H9 (cell line): ENCODE measurements around the gene ADCY1. TPM values are rescaled to one million over a fixed set of nuclear protein-coding genes. Genes with fewer than 3 reads are reported as not detected.

Source experiments
- DNase-seq: peaks from one replicate; pipeline ENCODE4 v3.0.0-alpha.2; 2017
- H2AFZ ChIP-seq: one replicate; pipeline ENCODE4 v1.6.1; 2013; ENCODE audit warnings: mild to moderate bottlenecking, low read length, control low read depth, moderate library complexity
- H2AK5ac ChIP-seq: 2 replicates; pipeline ENCODE4 v1.6.1; 2013; ENCODE audit warnings: low read length, control low read depth, mixed read lengths; ENCODE audit not compliant: insufficient read length
- H2BK120ac ChIP-seq: one replicate; pipeline ENCODE4 v1.6.1; 2013; ENCODE audit warnings: low read depth, mild to moderate bottlenecking, low read length, control low read depth, inconsistent platforms; ENCODE audit not compliant: poor library complexity, severe bottlenecking
- H2BK12ac ChIP-seq: 2 replicates; pipeline ENCODE4 v1.6.1; 2013; ENCODE audit warnings: low read length, control low read depth, mixed read lengths, low read depth; ENCODE audit not compliant: insufficient read length
- H2BK15ac ChIP-seq: 2 replicates; pipeline ENCODE4 v1.6.1; 2013; ENCODE audit warnings: low read depth, low read length, control low read depth
- H2BK20ac ChIP-seq: one replicate; pipeline ENCODE4 v1.6.1; 2013; ENCODE audit warnings: low read depth, mild to moderate bottlenecking, low read length, control low read depth, inconsistent platforms; ENCODE audit not compliant: poor library complexity, severe bottlenecking
- H2BK5ac ChIP-seq: 2 replicates; pipeline ENCODE4 v1.6.1; 2013; ENCODE audit warnings: low read length, control low read depth, mixed read lengths; ENCODE audit not compliant: insufficient read length
- H3K14ac ChIP-seq: 2 replicates; pipeline ENCODE4 v1.6.1; 2013; ENCODE audit warnings: low read length, control low read depth; ENCODE audit not compliant: insufficient read depth
- H3K18ac ChIP-seq: 2 replicates; pipeline ENCODE4 v1.6.1; 2013; ENCODE audit warnings: low read depth, mild to moderate bottlenecking, mixed read lengths, low read length, control low read depth; ENCODE audit not compliant: insufficient read length
- H3K23ac ChIP-seq: 2 replicates; pipeline ENCODE4 v1.6.1; 2013; ENCODE audit warnings: low read length, control low read depth, mixed read lengths, low read depth; ENCODE audit not compliant: insufficient read length
- H3K23me2 ChIP-seq: 2 replicates; pipeline ENCODE4 v1.6.1; 2013; ENCODE audit warnings: low read depth, mild to moderate bottlenecking, mixed read lengths, low read length, control low read depth; ENCODE audit not compliant: insufficient read length, poor library complexity, severe bottlenecking
- H3K27ac ChIP-seq: 2 replicates; pipeline ENCODE4 v1.5.1; 2013; ENCODE audit warnings: low read length, control low read depth, mixed read lengths, low read depth; ENCODE audit not compliant: insufficient read length
- H3K27me3 ChIP-seq: 2 replicates; pipeline ENCODE4 v1.6.1; 2013; ENCODE audit warnings: low read length, control low read depth, inconsistent platforms; ENCODE audit not compliant: insufficient read depth
- H3K4ac ChIP-seq: 2 replicates; pipeline ENCODE4 v1.6.1; 2013; ENCODE audit warnings: low read depth, mild to moderate bottlenecking, control low read depth, inconsistent platforms, low read length, moderate library complexity
- H3K4me1 ChIP-seq: 2 replicates; pipeline ENCODE4 v1.6.1; 2013; ENCODE audit warnings: low read length, control low read depth, inconsistent platforms; ENCODE audit not compliant: insufficient read depth
- H3K4me2 ChIP-seq: 2 replicates; pipeline ENCODE4 v1.6.1; 2013; ENCODE audit warnings: low read length, control low read depth, mixed read lengths; ENCODE audit not compliant: insufficient read length, insufficient read depth
- H3K56ac ChIP-seq: 2 replicates; pipeline ENCODE4 v1.6.1; 2013; ENCODE audit warnings: low read depth, mild to moderate bottlenecking, mixed read lengths, low read length, control low read depth; ENCODE audit not compliant: insufficient read length
- H3K79me1 ChIP-seq: 2 replicates; pipeline ENCODE4 v1.6.1; 2013; ENCODE audit warnings: low read depth, mild to moderate bottlenecking, moderate library complexity, low read length, control low read depth, inconsistent platforms; ENCODE audit not compliant: insufficient read depth, poor library complexity, severe bottlenecking
- H3K79me2 ChIP-seq: 2 replicates; pipeline ENCODE4 v1.6.1; 2013; ENCODE audit warnings: low read length, control low read depth, inconsistent platforms; ENCODE audit not compliant: insufficient read depth
- H3K9ac ChIP-seq: 2 replicates; pipeline ENCODE4 v1.6.1; 2013; ENCODE audit warnings: low read length, control low read depth, mixed read lengths; ENCODE audit not compliant: insufficient read length; ENCODE audit errors: extremely low read depth
- H3K9me3 ChIP-seq: one replicate; pipeline ENCODE4 v1.6.1; 2013; ENCODE audit warnings: low read depth, low read length, inconsistent platforms; ENCODE audit not compliant: control insufficient read depth
- H3T11ph ChIP-seq: one replicate; pipeline ENCODE4 v1.6.1; 2013; ENCODE audit warnings: mild to moderate bottlenecking, low read length, control low read depth, inconsistent platforms
- H4K20me1 ChIP-seq: one replicate; pipeline ENCODE4 v1.6.1; 2013; ENCODE audit not compliant: control insufficient read depth, insufficient read length, insufficient read depth
- H4K5ac ChIP-seq: 2 replicates; pipeline ENCODE4 v1.6.1; 2013; ENCODE audit warnings: low read depth, mild to moderate bottlenecking, mixed read lengths, low read length, control low read depth; ENCODE audit not compliant: insufficient read length
- H4K8ac ChIP-seq: replicated peaks from 2 replicates; pipeline ENCODE4 v1.6.1; 2013; ENCODE audit warnings: low read length, control low read depth, mixed read lengths, low read depth; ENCODE audit not compliant: insufficient read length
- H4K91ac ChIP-seq: 2 replicates; pipeline ENCODE4 v1.6.1; 2013; ENCODE audit warnings: low read depth, mild to moderate bottlenecking, moderate library complexity, mixed read lengths, low read length, control low read depth; ENCODE audit not compliant: insufficient read length
- H3K27ac Mint-ChIP-seq, 3 experiments: 2 replicates in 2 of 3; 3 replicates in 1 of 3; pipeline ENCODE4 v1.8.0; 2020 to 2021; ENCODE audit warnings: mixed read lengths in 3 of 3, mild to moderate bottlenecking in 1 of 3, moderate library complexity in 1 of 3
- H3K27me3 Mint-ChIP-seq: 2 replicates; pipeline ENCODE4 v1.8.0; 2021; ENCODE audit warnings: low read depth, mild to moderate bottlenecking, moderate library complexity, mixed read lengths
- H3K36me3 Mint-ChIP-seq, 3 experiments: 2 replicates in 2 of 3; 3 replicates in 1 of 3; pipeline ENCODE4 v1.8.0; 2020 to 2021; ENCODE audit warnings: low read depth in 3 of 3, mixed read lengths in 3 of 3; ENCODE audit not compliant: insufficient read depth in 1 of 3
- H3K4me1 Mint-ChIP-seq, 2 experiments: 2 replicates each; pipeline ENCODE4 v1.8.0; 2020; ENCODE audit warnings: mixed read lengths in 2 of 2
- H3K4me3 Mint-ChIP-seq, 2 experiments: 2 replicates in 1 of 2; 3 replicates in 1 of 2; pipeline ENCODE4 v1.8.0; 2020 to 2021; ENCODE audit warnings: mild to moderate bottlenecking in 2 of 2, mixed read lengths in 2 of 2, moderate library complexity in 1 of 2
- H3K9me3 Mint-ChIP-seq, 2 experiments: 2 replicates in 1 of 2; 3 replicates in 1 of 2; pipeline ENCODE4 v1.8.0; 2020; ENCODE audit warnings: mild to moderate bottlenecking in 2 of 2, mixed read lengths in 2 of 2, moderate library complexity in 1 of 2
- WGBS: extraction: QIAGEN DNeasy Blood & Tissue Kit; methylation state at CpG from one replicate; pipeline ENCODE4 v1.1.7; 2013; ENCODE audit warnings: missing lambda C conversion rate, low lambda C conversion rate, mixed read lengths; ENCODE audit not compliant: insufficient read length; ENCODE audit errors: extremely low coverage; 5-methylcytosine and 5-hydroxymethylcytosine counted together
- total RNA-seq: library from RNA; stranded (reverse); gene quantifications from 2 replicates; pipeline ENCODE4 v1.2.1, GENCODE V29; 2021
- TF ChIP-seq, protein P1 (sequence below): fragments of 200-600 bp; sonication (generic); conservative IDR thresholded peaks from 3 replicates; pipeline ENCODE4 v1.8.0; 2021; ENCODE audit warnings: antibody characterized with exemption, mild to moderate bottlenecking

The ADCY1 gene
- total RNA-seq, 1 experiment from 2014 or later: 21.6 TPM

DNA sequence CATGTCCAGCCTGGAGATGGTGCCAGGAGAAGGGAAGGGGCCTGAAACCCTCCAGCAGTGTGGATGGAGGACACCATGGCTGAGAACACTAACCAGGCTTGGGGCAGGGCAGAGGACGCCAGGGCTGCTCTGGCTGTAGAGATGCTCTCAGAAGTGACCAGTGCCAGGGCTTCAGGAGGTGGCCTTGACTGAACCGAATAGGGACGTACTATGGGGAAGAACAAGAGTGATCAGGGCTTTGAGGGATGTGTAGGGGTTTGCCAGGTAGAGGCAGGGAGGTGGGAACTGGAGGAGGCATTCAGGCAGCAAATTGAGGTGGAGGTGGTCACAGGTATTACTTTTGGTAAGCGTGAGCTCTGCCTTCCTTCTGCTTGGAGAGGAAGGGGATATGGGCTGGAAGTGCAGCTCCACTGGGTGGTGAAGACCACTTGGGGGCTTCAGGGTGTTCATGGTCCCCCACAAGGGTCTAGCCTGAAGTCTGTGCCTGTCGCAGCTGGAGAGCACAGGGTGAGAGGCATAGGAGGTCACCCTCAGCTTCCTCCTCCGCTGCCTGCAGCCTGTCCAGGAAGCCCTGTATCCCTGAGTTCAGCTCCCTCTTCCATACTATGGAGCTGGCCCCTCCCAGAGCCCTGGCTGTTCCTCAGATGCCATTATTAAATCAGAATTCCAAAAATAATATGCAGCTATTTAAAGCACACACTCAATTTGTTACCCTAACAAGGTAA is 27.8 kb downstream of the ADCY1 start:
- Histone ChIP-seq H2BK15ac (no peak overlapping the region), H2AK5ac (no peak overlapping the region), H4K5ac (no peak overlapping the region), H2AFZ (no peak overlapping the region), H3K79me2 (no peaks in the 10 kb centered on the region), H3K56ac (no peak overlapping the region), H3K14ac (no peak overlapping the region), H2BK20ac (no peak overlapping the region), H3K23ac (no peak overlapping the region), H3K27ac (no peak overlapping the region), H2BK5ac (no peak overlapping the region), H3K9ac (no peak overlapping the region), H3K79me1 (no peaks in the 10 kb centered on the region), H3K18ac (no peak overlapping the region), H4K20me1 (no peaks in the 10 kb centered on the region), H3T11ph (no peak overlapping the region), H3K9me3 (no peaks in the 10 kb centered on the region), H2BK120ac (no peak overlapping the region), H3K27me3 (no peaks in the 10 kb centered on the region), H3K4me2 (no peak overlapping the region), H3K23me2 (no peaks in the 10 kb centered on the region), H3K4me1 (no peaks in the 10 kb centered on the region), H3K4ac (no peak overlapping the region), H2BK12ac (no peak overlapping the region), H4K8ac (no peak overlapping the region), H4K91ac (no peak overlapping the region)
- peaks cover 13 to 14% of the 10 kb centered on the region in 2 experiments for H3K4me1 Mint-ChIP-seq
- TF ChIP-seq, protein P1, sequence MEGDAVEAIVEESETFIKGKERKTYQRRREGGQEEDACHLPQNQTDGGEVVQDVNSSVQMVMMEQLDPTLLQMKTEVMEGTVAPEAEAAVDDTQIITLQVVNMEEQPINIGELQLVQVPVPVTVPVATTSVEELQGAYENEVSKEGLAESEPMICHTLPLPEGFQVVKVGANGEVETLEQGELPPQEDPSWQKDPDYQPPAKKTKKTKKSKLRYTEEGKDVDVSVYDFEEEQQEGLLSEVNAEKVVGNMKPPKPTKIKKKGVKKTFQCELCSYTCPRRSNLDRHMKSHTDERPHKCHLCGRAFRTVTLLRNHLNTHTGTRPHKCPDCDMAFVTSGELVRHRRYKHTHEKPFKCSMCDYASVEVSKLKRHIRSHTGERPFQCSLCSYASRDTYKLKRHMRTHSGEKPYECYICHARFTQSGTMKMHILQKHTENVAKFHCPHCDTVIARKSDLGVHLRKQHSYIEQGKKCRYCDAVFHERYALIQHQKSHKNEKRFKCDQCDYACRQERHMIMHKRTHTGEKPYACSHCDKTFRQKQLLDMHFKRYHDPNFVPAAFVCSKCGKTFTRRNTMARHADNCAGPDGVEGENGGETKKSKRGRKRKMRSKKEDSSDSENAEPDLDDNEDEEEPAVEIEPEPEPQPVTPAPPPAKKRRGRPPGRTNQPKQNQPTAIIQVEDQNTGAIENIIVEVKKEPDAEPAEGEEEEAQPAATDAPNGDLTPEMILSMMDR: no peak
- H3K36me3 Mint-ChIP-seq: peaks cover 5 to 8% (median 6%) of the 10 kb centered on the region in 3 experiments; a peak in 5 of 7 replicates
- peak; percentile 21 for DNase-seq
- H3K27me3 Mint-ChIP-seq: no peaks in the 10 kb centered on the region; the same call in 1 of the 2 replicates
- peak overlapping the region in 1 of 3 experiments; percentile 36; a peak in 1 of 7 replicates for H3K27ac Mint-ChIP-seq
- H3K9me3 Mint-ChIP-seq: peaks cover 0 to 11% of the 10 kb centered on the region in 2 experiments; a peak in 4 of 5 replicates
- no peak overlapping the region for H3K4me3 Mint-ChIP-seq
- WGBS: no CpG with 5 or more reads among the region's 6 CpGs
